ENCODE results near the gene CFL1.
"Not testable (repeated sequence)": the region's sequence is repeated elsewhere in the genome, so short reads cannot be mapped to it uniquely, and the experiment has no call there.

The CFL1 gene

GRCh38 chr11:65856689-65857499, 1.1 kb downstream of the CFL1 start:
- no peak for DNase-seq (ENCODE audit: low read depth)

GRCh38 chr11:65855927-65856363, 2.0 kb downstream of the CFL1 start:
- DNase-seq (ENCODE audit: low read depth), result no peak

GRCh38 chr11:65854852-65855837, 2.8 kb downstream of the CFL1 start:
- DNase-seq (ENCODE audit: low read depth), result no peak

GRCh38 chr11:65854161-65854592, 3.8 kb downstream of the CFL1 start:
- DNase-seq (ENCODE audit: low read depth), result no peak

GRCh38 chr11:65853246-65853979, 4.6 kb downstream of the CFL1 start:
- DNase-seq (ENCODE audit: low read depth), result no peak

GRCh38 chr11:65852508-65853245, 5.3 kb downstream of the CFL1 start:
- DNase-seq (ENCODE audit: low read depth), result no peak

GRCh38 chr11:65851811-65852507, 6.0 kb downstream of the CFL1 start:
- no peak for DNase-seq (ENCODE audit: low read depth)

GRCh38 chr11:65851083-65851579, 6.8 kb downstream of the CFL1 start:
- DNase-seq (ENCODE audit: low read depth), result no peak

GRCh38 chr11:65850217-65851082, 7.5 kb downstream of the CFL1 start:
- no peak for DNase-seq (ENCODE audit: low read depth)

- no peak for DNase-seq (ENCODE audit: low read depth)
Measured at GRCh38 chr11:65849771-65850216, 8.2 kb downstream of the CFL1 start.

GRCh38 chr11:65849366-65849765, 8.6 kb downstream of the CFL1 start:
- DNase-seq (ENCODE audit: low read depth), result no peak

GRCh38 chr11:65848693-65849092, 9.3 kb downstream of the CFL1 start:
- DNase-seq (ENCODE audit: low read depth), result not testable (repeated sequence)

GRCh38 chr11:65847746-65848145, 10.2 kb downstream of the CFL1 start:
- no peak for DNase-seq (ENCODE audit: low read depth)

GRCh38 chr11:65844231-65844872, 13.6 kb downstream of the CFL1 start:
- no peak for DNase-seq (ENCODE audit: low read depth)

- no peak for DNase-seq (ENCODE audit: low read depth)
Measured at GRCh38 chr11:65843811-65844210, 14.2 kb downstream of the CFL1 start.

GRCh38 chr11:65842144-65842543, 15.8 kb downstream of the CFL1 start:
- DNase-seq (ENCODE audit: low read depth), result no peak

GRCh38 chr11:65834202-65834601, 23.8 kb downstream of the CFL1 start:
- DNase-seq (ENCODE audit: low read depth), result no peak

GRCh38 chr11:65833297-65834030, 24.5 kb downstream of the CFL1 start, which contains the start of gene SNX32:
SNX32 (plus strand) TSS chr11:65833963; CDS start chr11:65834066, 103 bp downstream.
- DNase-seq (ENCODE audit: low read depth), result peak; percentile 86
